ENCODE results near the gene ADAM12. TPM values are rescaled to one million over a fixed set of nuclear protein-coding genes. Genes with fewer than 3 reads are reported as not detected.

Gene ADAM12
- total and polyA plus RNA-seq, 9 of the 15 experiments (the other 6 are each of a cell fraction or from before 2014, with no cell fraction given), result not detected

- Histone ChIP-seq H3K9ac (ENCODE audit: insufficient read depth in 1 of 2, low read depth in 2 of 2, low read length in 2 of 2) (no peak overlapping the region), H2AFZ (ENCODE audit: low read depth, low read length) (no peak overlapping the region), H4K20me1 (replicated peaks; ENCODE audit: control insufficient read depth, insufficient read depth, low read length) (no peaks in the 10 kb centered on the region), H3K4me2 (ENCODE audit: insufficient read depth, low read length) (no peak overlapping the region), H3K4me3 (no peak overlapping the region), H3K27me3 (ENCODE audit: control insufficient read depth in 2 of 2, insufficient read depth in 2 of 2, low read length in 2 of 2) (no peaks in the 10 kb centered on the region), H3K79me2 (ENCODE audit: control insufficient read depth, insufficient read depth, low read length) (no peaks in the 10 kb centered on the region), H3K9me3 (replicated peaks; ENCODE audit: control insufficient read depth, insufficient read depth, low read depth, low read length) (no peaks in the 10 kb centered on the region), H3K27ac (ENCODE audit: extremely low read depth, low read depth, low read length) (no peak overlapping the region), H3K36me3 (ENCODE audit: control insufficient read depth, insufficient read depth, low read length) (no peaks in the 10 kb centered on the region), H3K9me1 (ENCODE audit: control insufficient read depth, insufficient read depth, low read length) (no peaks in the 10 kb centered on the region), H3K4me1 (replicated peaks in 1 of 2; ENCODE audit: control insufficient read depth in 2 of 2, insufficient read depth in 2 of 2, low read length in 2 of 2) (no peaks in the 10 kb centered on the region)
- intact Hi-C loops (cut with micrococcal nuclease), result no loop called here
- ChIA-PET CTCF (ENCODE audit: low intra/inter-chr PET ratio) (no interaction called here), POLR2A (no interaction called here)
- ATAC-seq, result no peak
- in situ Hi-C loops (cut with MboI), result no loop called here
- FAIRE-seq, result no peak
- BruUV-seq (replicated peaks), result no TSS peak
- no peak for DNase-seq (ENCODE audit: extremely low read depth in 1 of 4, low spot score in 3 of 4)
- WGBS (ENCODE audit: insufficient coverage, low coverage, missing lambda C conversion rate), result 0% methylated on average over 4 of the region's 4 CpGs
- no peak for TF ChIP-seq DLX4 (CRISPR knock-in tag; IDR thresholded peaks at IDR 0.05)
- TF ChIP-seq ZNF23 (CRISPR knock-in tag; IDR thresholded peaks at IDR 0.05), result no peak
- TF ChIP-seq HDAC2 (IDR thresholded peaks at IDR 0.05), result no peak
- no peak for TF ChIP-seq CEBPB (tag; IDR thresholded peaks at IDR 0.05)
- no peak for TF ChIP-seq MED1 (CRISPR knock-in tag; IDR thresholded peaks at IDR 0.05; ENCODE audit: borderline replicate concordance)
- TF ChIP-seq DIDO1 (tag; IDR thresholded peaks at IDR 0.05; ENCODE audit: low read depth), result no peak
- no peak for TF ChIP-seq PKNOX1 (IDR thresholded peaks at IDR 0.05)
- no peak for TF ChIP-seq ZNF592 (IDR thresholded peaks at IDR 0.05)
- TF ChIP-seq ZNF408 (CRISPR knock-in tag; IDR thresholded peaks at IDR 0.05; ENCODE audit: low read depth), result no peak
- TF ChIP-seq POLR2AphosphoS5 (IDR thresholded peaks at IDR 0.05; ENCODE audit: control insufficient read depth, insufficient read depth, low read depth, low read length), result no peak
- no peak for TF ChIP-seq NR3C1 (CRISPR knock-in tag; IDR thresholded peaks at IDR 0.05)
- TF ChIP-seq HDAC3 (IDR thresholded peaks at IDR 0.05; ENCODE audit: borderline replicate concordance, partially characterized antibody), result no peak
- TF ChIP-seq HBP1 (CRISPR knock-in tag; IDR thresholded peaks at IDR 0.05), result no peak
- no peak for TF ChIP-seq ZNF134 (CRISPR knock-in tag; conservative IDR thresholded peaks at IDR 0.05)
- no peak for TF ChIP-seq TCF3 (CRISPR knock-in tag; IDR thresholded peaks at IDR 0.05)
- TF ChIP-seq POLR3A (IDR thresholded peaks at IDR 0.05; ENCODE audit: borderline replicate concordance, extremely low read depth, insufficient read depth, insufficient read length), result no peak
- TF ChIP-seq HES1 (IDR thresholded peaks at IDR 0.05; ENCODE audit: low read depth), result no peak
Measured at GRCh38 chr10:126429275-126429674, 41.0 kb upstream of the ADAM12 start.

Data from K562 (cell line).